ENCODE data around the gene ACSF3. TPM values are rescaled to one million over a fixed set of nuclear protein-coding genes. Genes with fewer than 3 reads are reported as not detected.

Gene ACSF3
- total RNA-seq, 1 experiment from 2014 or later: 21.8 TPM

DNA sequence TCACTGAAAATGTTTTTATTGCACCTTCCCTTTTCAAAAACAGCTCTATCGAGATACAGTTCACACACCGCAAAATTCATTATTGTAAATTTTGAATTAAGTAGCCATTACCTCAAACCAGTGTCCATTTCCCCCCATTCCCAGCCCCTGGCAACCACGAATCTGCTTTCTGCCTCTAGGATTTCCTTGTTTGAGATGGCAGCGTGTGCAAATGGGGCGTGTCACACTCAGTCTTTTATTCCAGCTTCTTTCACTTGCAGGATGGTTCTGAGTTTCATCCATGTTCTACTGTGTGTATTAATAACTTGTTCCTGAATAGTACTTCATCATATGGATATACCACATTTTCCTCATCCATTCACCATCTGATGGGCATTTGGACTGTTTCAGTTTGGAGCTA lies 14.8 kb downstream of the ACSF3 start:
- no peaks in the 10 kb centered on the region for H3K27me3 ChIP-seq
- no peak for DNase-seq
- H3K4me3 ChIP-seq: no peak overlapping the region
- H3K9me3 ChIP-seq: no peaks in the 10 kb centered on the region
- H3K36me3 ChIP-seq: peaks cover 3% of the 10 kb centered on the region; the same call in 1 of the 2 replicates

- Histone ChIP-seq H3K9me3 (no peaks in the 10 kb centered on the region), H3K36me3 (peaks cover 3% of the 10 kb centered on the region; the same call in 1 of the 2 replicates), H3K27me3 (no peaks in the 10 kb centered on the region), H3K4me3 (no peak overlapping the region)
- DNase-seq: no peak
These were observed 17.0 kb downstream of the ACSF3 start for GRCh38 chr16:89110641-89111040.

GRCh38 chr16:89111263-89111662 lies 17.6 kb downstream of the ACSF3 start:
- no peaks in the 10 kb centered on the region for H3K9me3 ChIP-seq
- no peak overlapping the region for H3K4me3 ChIP-seq
- peaks cover 3% of the 10 kb centered on the region; the same call in 1 of the 2 replicates for H3K36me3 ChIP-seq
- no peak for DNase-seq
- H3K27me3 ChIP-seq: no peaks in the 10 kb centered on the region

DNA sequence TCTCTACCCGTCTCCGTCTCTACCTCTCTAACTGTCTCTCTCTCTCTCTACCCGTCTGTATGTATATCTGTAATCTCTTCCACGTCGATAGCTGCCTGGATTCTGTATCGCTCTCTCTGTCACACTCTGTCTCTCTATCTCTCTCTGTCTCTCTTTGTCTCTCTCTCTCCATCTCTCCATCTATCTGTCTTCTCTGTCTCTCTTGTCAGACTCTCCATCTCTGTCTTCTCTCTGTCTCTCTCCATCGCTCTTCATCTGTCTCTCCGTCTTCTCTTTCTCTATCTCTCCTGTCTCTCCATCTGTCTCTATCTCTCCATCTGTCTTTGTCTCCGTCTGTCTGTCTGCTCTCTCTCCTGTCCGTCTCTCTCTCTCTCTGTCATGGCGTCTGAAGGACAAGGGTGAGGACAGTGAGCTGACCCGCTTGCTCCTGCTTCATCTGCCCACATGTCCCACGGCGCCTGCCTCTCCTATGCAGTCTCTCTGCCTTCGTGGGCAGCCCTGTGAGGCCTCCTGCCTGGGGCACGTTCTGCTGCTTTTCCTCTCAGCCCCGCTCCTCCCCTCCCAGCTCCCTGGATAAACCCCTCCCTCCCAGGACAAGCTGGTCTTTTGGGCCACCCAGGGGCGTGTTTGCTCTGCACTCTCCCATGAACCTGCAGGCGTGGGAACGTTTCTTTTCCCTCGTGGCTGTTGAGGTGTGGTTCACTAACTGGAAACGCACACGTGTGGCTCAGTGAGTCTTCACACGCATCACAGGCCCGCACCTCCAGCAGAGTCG lies 18.9 kb downstream of the ACSF3 start:
- Histone ChIP-seq H3K9me3 (no peaks in the 10 kb centered on the region), H3K4me3 (no peak overlapping the region), H3K27me3 (no peaks in the 10 kb centered on the region), H3K36me3 (no peaks in the 10 kb centered on the region; the same call in 1 of the 2 replicates)
- DNase-seq: no peak

DNA sequence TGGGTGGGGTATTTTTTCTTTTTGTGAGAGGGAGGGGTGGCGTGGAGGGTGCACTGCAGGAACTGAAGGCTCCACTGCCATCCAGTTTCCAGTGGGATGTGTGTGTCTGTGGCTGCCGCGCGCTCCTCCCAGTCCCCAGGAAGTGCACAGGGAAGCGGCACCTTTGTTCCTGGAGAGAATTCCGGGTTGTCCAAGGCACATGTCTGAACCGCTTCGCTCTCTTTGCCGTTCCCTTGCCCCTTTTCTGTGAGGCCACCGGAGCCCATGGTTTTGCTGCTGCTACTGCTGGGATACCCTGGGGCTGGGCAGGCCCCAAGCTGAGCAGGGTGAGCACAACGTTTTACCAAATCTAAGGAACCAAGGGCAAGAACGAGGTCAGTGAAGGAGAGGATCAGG lies 19.5 kb downstream of the ACSF3 start:
- DNase-seq: no peak
- Histone ChIP-seq H3K9me3 (no peaks in the 10 kb centered on the region), H3K4me3 (no peak overlapping the region), H3K36me3 (no peaks in the 10 kb centered on the region; the same call in 1 of the 2 replicates), H3K27me3 (no peaks in the 10 kb centered on the region)

GRCh38 chr16:89113661-89114060 lies 20.0 kb downstream of the ACSF3 start:
- no peaks in the 10 kb centered on the region for H3K27me3 ChIP-seq
- H3K4me3 ChIP-seq: no peak overlapping the region
- H3K36me3 ChIP-seq: no peaks in the 10 kb centered on the region; the same call in 1 of the 2 replicates
- no peaks in the 10 kb centered on the region for H3K9me3 ChIP-seq
- no peak for DNase-seq

DNA sequence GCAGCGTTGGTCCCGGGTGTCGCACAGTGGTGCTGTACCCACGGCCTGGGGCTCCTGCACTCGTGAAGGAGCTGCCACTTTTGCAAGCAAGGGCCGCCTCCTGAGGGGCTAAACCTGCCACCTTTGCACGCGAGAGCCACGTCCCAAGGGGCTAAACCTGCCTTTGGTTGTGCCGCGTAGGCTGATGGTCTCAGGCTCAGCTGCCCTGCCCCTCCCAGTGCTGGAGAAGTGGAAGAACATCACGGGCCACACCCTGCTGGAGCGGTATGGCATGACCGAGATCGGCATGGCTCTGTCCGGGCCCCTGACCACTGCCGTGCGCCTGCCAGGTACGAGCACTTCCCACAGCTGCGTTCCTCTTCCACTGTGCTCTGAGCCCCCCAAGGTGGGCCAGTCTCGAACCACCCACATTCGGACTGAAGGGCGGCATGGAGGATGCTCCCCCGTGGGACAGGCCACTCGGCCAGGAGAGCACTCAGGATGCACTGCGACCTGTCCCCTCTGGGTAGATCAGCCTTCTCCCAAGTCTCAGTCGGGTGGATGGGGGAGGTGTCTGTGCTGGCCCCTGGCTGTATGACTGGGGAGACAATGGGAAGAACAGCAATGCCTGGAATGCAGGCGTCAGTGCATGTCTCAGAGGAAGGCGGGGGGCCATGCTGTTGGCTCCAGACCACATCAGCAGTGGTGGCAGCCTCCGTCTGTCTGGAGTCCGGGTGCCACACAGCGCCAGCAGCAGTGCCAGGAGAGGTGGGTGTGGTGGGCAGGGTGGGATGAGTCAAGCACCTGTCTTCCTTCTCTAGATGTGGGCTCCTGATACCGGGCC lies 20.7 kb downstream of the ACSF3 start:
- Histone ChIP-seq H3K27me3 (no peaks in the 10 kb centered on the region), H3K36me3 (no peaks in the 10 kb centered on the region; the same call in 1 of the 2 replicates)
- no peak for DNase-seq

DNA sequence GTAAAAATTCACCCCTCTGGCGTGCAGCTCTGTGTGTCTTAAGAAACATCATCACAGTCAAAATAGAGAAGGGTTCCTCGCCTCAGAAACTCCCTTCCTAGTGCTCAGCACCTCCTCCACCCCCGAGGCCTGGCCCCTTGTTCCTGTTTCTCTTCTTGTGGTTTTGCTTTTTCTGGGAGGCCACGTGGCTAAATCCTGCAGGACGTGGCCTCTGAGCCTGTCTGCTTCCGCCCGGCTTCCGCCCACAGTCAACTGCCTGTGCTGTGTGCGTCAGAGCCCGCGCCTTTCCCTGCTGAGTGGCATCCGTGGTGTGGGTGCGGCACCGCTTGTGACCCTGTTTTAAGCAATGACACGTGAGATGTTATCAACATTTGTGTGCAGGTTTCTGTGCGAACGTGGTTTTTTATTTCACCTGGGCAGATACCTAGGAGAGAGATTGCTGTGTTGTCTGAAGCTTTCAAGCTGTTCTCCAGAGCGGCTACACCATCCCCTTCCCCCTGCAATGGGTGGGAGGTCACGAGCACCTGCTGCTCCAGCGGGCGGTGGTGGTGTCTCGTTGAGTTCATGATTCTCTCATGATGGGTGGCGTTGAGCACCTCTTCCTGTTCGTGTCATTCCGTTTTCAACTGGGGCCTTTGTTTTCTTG lies 21.7 kb downstream of the ACSF3 start:
- no peaks in the 10 kb centered on the region for H3K27me3 ChIP-seq
- DNase-seq: no peak
- no peaks in the 10 kb centered on the region for H3K9me3 ChIP-seq
- H3K4me3 ChIP-seq: no peak overlapping the region
- no peaks in the 10 kb centered on the region; the same call in 1 of the 2 replicates for H3K36me3 ChIP-seq

More for the DNA sequence above, 20.7 kb downstream of the ACSF3 start:
- Histone ChIP-seq H3K4me3 (no peak overlapping the region), H3K9me3 (no peaks in the 10 kb centered on the region)

- Histone ChIP-seq H3K36me3 (no peaks in the 10 kb centered on the region; the same call in 1 of the 2 replicates), H3K27me3 (no peaks in the 10 kb centered on the region), H3K4me3 (no peak overlapping the region), H3K9me3 (no peaks in the 10 kb centered on the region)
- DNase-seq: no peak
These were observed 22.9 kb downstream of the ACSF3 start for GRCh38 chr16:89116341-89117226.

- Histone ChIP-seq H3K9me3 (no peaks in the 10 kb centered on the region), H3K4me3 (no peak overlapping the region), H3K36me3 (no peaks in the 10 kb centered on the region; the same call in 1 of the 2 replicates), H3K27me3 (no peaks in the 10 kb centered on the region)
- no peak for DNase-seq
These were observed 23.7 kb downstream of the ACSF3 start for GRCh38 chr16:89117227-89117974.

DNA sequence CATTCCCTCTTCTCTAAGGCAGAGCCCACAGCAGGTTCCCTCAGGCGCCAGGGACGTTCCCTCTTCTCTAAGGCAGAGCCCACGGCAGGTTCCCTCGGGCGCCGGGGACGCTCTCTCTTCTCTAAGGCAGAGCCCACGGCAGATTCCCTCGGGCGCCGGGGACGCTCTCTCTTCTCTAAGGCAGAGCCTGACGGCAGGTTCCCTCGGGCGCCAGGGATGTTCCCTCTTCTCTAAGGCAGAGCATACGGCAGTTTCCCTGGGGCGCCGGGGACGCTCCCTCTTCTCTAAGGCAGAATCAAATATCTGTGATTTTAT lies 24.3 kb downstream of the ACSF3 start:
- no peak for DNase-seq
- Histone ChIP-seq H3K27me3 (no peaks in the 10 kb centered on the region), H3K36me3 (no peaks in the 10 kb centered on the region), H3K4me3 (no peak overlapping the region), H3K9me3 (no peaks in the 10 kb centered on the region)

GRCh38 chr16:89118361-89119165 lies 24.9 kb downstream of the ACSF3 start:
- DNase-seq: no peak
- Histone ChIP-seq H3K9me3 (no peaks in the 10 kb centered on the region), H3K27me3 (no peaks in the 10 kb centered on the region), H3K4me3 (no peak overlapping the region), H3K36me3 (0 out of 2 replicates have a peak, but pooled peaks cover 4% of the 10 kb centered on the region)

- H3K36me3 ChIP-seq: 0 out of 2 replicates have a peak, but pooled peaks cover 6% of the 10 kb centered on the region
- no peak for DNase-seq
- H3K4me3 ChIP-seq: no peak overlapping the region
- H3K27me3 ChIP-seq: no peaks in the 10 kb centered on the region
- no peaks in the 10 kb centered on the region for H3K9me3 ChIP-seq
These were observed 25.5 kb downstream of the ACSF3 start for GRCh38 chr16:89119166-89119621.

- Histone ChIP-seq H3K36me3 (0 out of 2 replicates have a peak, but pooled peaks cover 6% of the 10 kb centered on the region), H3K9me3 (no peaks in the 10 kb centered on the region), H3K4me3 (no peak overlapping the region), H3K27me3 (no peaks in the 10 kb centered on the region)
- no peak for DNase-seq
These were observed 26.0 kb downstream of the ACSF3 start for GRCh38 chr16:89119661-89120141.

- DNase-seq: no peak
- Histone ChIP-seq H3K36me3 (0 out of 2 replicates have a peak, but pooled peaks cover 6% of the 10 kb centered on the region), H3K4me3 (no peak overlapping the region), H3K9me3 (no peaks in the 10 kb centered on the region), H3K27me3 (no peaks in the 10 kb centered on the region)
These were observed 26.6 kb downstream of the ACSF3 start for GRCh38 chr16:89120281-89120680.

All from MG63 (cell line).